Superior temporal gyrus (tissue), 1 donor: Measurements from ENCODE around the gene FARS2.

Experiments used
- DNase-seq: peaks from one replicate; pipeline ENCODE4 v3.0.0-alpha.2; 2016; ENCODE audit errors: extremely low spot score

FARS2 gene

GRCh38 chr6:5753209-5753608 lies 491.9 kb downstream of the FARS2 start:
- DNase-seq: no peak

DNA sequence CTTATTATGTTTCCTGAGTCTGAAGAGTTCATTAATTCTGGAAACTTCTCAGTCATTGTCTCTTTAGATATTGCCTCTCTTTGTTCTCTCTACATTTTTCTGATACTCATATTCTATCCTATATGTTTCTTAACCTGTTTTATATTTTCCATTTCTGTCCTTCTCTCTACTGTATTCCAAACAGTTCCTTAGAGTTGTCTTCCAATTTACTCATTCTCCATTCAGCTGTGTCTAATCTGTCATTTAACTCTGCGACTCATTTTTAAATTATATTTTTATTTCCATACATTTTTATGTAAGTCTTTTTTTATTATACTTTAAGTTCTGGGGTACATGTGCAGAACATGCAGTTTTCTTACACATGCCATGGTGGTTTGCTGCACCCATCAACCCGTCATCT lies 493.6 kb downstream of the FARS2 start:
- DNase-seq: no peak

GRCh38 chr6:5759571-5759970 lies 498.3 kb downstream of the FARS2 start:
- no peak for DNase-seq

DNA sequence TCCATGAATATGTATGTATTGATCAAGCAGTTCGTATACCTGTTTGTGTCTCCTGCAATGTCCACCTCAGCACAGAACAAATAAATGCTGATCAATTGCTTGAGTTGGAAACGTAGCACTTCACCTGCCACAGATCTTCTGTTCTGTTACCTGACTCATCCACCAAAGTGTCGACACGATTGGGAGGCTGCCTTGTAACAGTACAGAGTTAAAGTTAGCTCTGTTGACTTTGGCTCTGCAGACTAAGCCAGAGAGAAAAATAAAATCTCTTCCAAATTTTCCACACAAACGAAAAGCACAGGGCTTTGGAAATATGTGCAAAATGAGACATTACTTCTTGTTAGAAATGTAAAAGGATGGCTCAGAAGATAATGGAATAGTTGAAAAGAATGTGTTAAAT lies 500.1 kb downstream of the FARS2 start:
- DNase-seq: peak; percentile 53

GRCh38 chr6:5762561-5762968 lies 501.3 kb downstream of the FARS2 start:
- DNase-seq: peak; percentile 63

- DNase-seq: no peak
Observed at GRCh38 chr6:5763407-5763806, 502.1 kb downstream of the FARS2 start.

- peak; percentile 44 for DNase-seq
Observed at GRCh38 chr6:5763871-5764270, 502.6 kb downstream of the FARS2 start.

DNA sequence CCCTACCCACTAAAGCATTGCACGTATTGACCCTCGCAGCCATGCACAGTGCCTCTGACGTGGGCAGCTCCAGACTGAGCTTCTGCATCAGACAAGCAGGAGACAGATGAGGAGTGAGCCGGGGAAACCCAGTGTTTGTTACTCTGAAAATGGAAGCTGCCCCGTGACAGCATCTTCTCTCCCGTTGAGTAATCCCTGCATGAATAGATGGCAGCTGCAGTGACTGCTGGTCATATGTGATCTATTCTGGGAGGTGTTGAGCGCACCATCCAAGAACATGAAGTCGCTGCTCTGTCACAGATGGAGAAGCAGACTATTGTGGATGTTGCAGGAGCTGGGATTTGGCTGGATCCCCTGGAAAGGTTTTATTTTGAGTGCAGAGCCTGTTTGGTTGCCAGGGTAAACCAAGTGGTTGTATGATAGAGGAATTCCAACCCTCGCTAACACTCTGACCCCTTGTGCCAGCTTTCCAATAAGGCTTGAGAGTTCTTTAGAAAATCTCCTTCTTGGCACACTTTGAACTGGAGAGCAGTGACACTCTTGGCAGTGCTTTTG lies 503.2 kb downstream of the FARS2 start:
- peak; percentile 87 for DNase-seq

- peak; percentile 52 for DNase-seq
Observed at GRCh38 chr6:5765141-5765760, 503.9 kb downstream of the FARS2 start.

DNA sequence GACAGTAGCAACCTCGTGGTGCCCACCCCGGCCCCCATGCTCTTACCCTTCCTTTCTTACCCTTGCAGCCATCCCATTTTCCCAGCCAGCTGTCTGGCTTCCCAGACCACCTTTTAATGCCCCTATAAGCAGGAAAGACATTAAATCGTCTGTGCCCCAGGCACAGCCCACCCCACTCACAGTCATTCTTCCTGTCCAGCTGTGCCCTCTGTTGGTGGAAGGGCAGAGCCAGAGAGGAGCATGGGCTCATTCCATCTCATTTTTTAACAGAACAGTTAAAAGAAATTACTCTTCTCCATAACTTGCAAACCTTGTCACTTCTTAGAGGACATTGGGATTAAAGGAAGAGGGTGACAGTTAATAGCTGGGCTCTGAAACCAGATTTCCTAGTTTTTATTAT lies 504.9 kb downstream of the FARS2 start:
- DNase-seq: no peak

DNA sequence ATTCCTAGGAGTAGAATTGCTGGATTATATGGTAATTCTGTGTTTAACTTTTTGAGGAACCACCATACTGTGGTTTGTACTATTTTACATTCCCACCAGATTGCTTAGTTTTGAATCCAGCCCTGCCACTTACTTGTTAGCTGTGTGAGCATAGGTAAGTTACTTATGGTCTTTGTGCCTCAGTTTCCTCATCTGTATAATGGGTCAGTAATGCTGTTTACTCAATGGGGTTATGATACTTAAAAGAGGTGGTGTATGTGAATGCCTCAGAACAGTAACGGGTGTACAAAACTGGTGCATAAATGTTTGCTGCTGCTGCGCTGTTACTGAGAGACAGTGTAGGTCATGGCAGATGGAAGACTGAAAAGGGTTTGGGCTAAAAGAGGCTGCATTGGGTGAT lies 506.2 kb downstream of the FARS2 start:
- DNase-seq: no peak

- DNase-seq: no peak
Observed at GRCh38 chr6:5771211-5771610, 509.9 kb downstream of the FARS2 start.

DNA sequence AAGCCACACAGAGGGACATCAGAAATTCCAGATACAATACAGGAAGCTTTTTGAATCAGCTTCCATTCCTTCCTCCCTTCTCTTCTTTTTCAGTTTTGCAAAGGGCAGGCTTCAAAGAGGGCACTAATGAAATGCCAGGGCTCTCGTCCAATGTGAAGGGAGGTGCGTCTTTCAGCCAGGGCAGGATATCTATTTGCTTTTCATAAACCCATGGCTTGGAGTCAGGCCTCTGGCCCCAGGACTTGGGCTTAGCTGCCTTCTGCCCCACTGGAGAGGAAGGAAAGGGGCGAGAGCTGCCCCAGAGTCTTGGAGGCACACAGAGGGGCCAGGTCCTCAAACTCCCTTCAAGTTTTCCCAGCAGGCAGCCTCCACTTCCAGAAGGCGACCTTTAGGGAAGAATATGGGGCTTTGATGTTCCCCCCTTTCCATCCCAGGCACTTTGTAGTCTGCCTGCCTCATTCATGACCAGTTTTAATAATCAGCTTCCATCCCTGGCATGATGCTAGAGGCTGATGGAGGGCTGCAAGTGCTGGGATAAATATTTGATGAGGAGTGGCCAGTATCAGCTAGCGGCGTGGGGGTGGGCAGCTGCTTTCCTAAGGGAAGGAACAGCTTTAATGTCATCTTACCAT lies 510.6 kb downstream of the FARS2 start:
- DNase-seq: no peak

- no peak for DNase-seq
Observed at GRCh38 chr6:5772408-5773120, 511.3 kb downstream of the FARS2 start.

- DNase-seq: no peak
Observed at GRCh38 chr6:5776104-5776503, 514.8 kb downstream of the FARS2 start.

DNA sequence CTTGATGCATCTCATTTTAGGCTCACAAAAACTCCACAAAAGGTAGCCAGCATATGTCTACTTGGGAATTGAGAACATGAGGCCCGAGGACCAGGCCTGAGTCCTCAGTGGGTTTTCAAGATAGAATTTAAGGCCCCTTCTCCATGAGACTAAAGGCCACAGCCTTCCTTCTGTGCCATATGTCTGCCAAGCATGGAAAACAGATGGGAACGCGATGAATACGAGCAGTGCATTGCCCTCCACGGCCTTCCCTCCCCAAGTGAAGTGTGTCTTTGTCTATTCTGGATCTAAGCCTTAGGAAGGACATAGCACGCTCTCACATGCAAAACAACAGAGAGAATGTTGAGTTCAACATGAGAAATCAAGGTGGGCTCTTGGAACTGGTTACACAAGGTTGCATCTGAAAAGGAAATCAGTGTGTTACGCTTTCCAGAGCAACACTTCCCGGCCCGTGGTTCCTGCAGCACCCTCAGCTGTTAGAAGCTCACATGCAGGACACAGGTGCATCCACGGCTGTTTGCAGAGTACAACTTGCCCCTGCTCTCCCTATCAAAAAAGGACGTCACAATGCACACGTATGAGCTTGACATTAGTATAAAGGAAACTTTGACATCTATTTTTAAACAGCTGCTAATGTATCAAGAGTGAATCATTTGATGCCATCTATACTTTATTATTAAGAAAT lies 515.5 kb downstream of the FARS2 start:
- no peak for DNase-seq

- DNase-seq: no peak
Observed at GRCh38 chr6:5778317-5778857, 517.1 kb downstream of the FARS2 start.

- no peak for DNase-seq
Observed at GRCh38 chr6:5778906-5779305, 517.6 kb downstream of the FARS2 start.

- no peak for DNase-seq
Observed at GRCh38 chr6:5781019-5781418, 519.7 kb downstream of the FARS2 start.

GRCh38 chr6:5781966-5782556 lies 520.7 kb downstream of the FARS2 start:
- DNase-seq: no peak

- DNase-seq: peak; percentile 25
Observed at GRCh38 chr6:5782783-5783547, 521.7 kb downstream of the FARS2 start.
